ENCODE data around the gene MCMBP.

MCMBP gene

DNA sequence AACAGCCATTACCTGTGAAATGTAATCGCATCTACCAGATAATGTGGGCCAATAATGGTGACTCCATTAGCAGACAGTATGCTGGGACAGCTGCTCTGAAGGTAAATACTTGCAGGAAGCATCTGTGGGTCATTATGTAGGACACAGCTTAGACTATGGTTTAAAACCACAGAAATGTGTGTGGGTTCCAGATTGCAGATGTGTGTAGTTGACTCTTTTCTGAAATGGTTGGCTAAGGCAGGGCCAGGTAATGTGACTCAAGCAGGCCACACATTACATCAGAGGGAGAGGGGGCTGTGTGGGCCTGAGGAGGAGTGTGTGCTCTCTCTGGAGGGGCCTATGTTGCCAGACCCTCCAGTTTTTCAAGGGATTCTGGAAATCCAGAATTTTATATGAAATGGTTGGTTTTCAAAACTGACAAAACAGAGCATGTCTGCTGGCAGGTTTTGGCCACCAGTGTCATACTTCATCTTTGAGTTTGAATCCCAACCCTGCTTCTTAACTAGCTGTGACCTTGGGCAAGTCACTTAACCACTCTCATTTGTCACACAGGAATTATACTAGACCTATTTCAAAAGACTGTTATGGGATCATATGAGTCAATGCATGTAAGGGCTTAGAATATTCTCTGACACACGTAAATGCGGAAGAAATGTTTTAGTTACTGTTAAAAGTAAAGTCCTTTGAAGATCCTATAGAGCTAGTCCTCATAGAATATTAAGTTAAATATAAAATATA, 64.5 kb downstream of the MCMBP start:
- Histone ChIP-seq H3K36me3 (peaks cover 0 to 25% (median 13%) of the 10 kb centered on the region in 3 donors), H3K27ac (no peak overlapping the region), H3K4me3 (no peak overlapping the region), H3K9me3 (no peaks in the 10 kb centered on the region), H3K27me3 (no peaks in the 10 kb centered on the region), H3K4me1 (peaks cover 0 to 26% (median 4%) of the 10 kb centered on the region in 4 donors)
- TF ChIP-seq, protein P1, sequence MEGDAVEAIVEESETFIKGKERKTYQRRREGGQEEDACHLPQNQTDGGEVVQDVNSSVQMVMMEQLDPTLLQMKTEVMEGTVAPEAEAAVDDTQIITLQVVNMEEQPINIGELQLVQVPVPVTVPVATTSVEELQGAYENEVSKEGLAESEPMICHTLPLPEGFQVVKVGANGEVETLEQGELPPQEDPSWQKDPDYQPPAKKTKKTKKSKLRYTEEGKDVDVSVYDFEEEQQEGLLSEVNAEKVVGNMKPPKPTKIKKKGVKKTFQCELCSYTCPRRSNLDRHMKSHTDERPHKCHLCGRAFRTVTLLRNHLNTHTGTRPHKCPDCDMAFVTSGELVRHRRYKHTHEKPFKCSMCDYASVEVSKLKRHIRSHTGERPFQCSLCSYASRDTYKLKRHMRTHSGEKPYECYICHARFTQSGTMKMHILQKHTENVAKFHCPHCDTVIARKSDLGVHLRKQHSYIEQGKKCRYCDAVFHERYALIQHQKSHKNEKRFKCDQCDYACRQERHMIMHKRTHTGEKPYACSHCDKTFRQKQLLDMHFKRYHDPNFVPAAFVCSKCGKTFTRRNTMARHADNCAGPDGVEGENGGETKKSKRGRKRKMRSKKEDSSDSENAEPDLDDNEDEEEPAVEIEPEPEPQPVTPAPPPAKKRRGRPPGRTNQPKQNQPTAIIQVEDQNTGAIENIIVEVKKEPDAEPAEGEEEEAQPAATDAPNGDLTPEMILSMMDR (IDR thresholded peaks at IDR 0.05) = no peak
- intact Hi-C loops (cut with DNase I; ENCODE audit: low total_unique reads) = no loop called here
- DNase-seq = no peak

DNA sequence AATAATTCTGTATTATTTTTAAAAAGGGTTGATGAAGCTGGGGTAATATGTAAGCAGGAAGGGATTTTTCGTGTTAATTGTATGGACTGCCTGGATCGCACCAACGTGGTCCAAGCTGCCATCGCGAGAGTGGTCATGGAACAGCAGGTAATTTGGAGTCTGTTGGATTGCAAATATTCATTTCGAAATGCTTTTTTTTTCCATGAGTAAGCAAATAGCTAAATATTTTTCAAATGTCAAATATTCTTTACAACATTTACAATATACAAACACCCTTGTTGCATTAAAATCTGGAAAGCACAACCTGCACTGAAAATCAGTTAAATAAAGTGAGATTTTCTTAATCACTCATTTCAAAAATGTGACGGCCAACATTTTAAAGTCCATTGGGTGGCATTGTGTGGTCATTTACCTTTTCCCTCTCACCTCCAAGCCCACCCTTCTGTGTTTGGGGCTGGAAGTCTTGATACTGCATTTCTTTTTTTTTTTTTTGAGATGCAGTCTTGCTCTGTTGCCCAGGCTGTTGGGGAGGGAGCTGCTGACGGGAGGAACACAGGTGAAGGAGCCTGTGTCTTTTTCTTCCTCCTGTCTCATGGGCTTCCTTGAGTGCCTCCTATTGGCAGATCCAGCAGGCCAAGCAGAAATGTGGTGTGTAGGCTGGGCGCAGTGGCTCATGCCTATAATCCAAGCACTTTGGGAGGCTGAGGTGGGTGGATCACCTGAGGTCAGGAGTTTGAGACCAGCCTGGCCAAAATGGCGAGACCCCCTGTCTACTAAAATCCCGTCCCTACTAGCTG, 66.1 kb downstream of the MCMBP start:
- no peaks in the 10 kb centered on the region for H3K27me3 ChIP-seq
- peaks cover 0 to 25% (median 13%) of the 10 kb centered on the region in 3 donors for H3K36me3 ChIP-seq
- TF ChIP-seq, protein P1 (IDR thresholded peaks at IDR 0.05) = no peak

DNA sequence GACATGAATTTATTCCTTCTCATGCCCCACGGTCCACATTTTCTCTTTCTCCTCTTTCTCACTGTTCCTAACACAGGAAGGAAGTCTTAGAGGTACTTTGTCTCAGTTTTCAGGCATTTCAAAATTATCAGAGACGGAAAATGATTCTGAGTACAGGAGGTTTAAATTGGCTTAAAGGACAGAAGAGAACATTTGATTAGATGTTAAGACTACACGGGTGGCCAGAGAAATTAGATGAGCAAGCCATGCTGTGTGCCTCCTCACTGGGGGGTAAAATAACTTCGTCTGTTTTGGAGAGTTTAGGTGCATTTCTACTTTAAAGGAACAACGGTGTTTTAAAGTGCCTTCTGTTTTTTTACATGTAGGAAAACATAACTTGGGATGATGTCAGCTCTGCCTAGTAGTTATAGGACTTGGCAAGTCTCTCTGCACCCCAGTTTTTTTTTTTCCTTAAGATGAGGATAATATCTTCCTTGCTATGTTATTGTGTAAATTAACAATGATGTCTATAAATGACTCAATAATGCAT, 66.9 kb downstream of the MCMBP start:
- peaks cover 0 to 22% (median 4%) of the 10 kb centered on the region in 4 donors for H3K4me1 ChIP-seq
- no peak for DNase-seq
- H3K4me3 ChIP-seq = no peak overlapping the region
- peak overlapping the region; percentile 22 to 31 for H3K27ac ChIP-seq
- peaks cover 0 to 25% (median 13%) of the 10 kb centered on the region in 3 donors for H3K36me3 ChIP-seq
- no peaks in the 10 kb centered on the region for H3K27me3 ChIP-seq
- H3K9me3 ChIP-seq = no peaks in the 10 kb centered on the region
- intact Hi-C loops (cut with DNase I; ENCODE audit: low total_unique reads) = no loop called here
- TF ChIP-seq, protein P1 (IDR thresholded peaks at IDR 0.05) = no peak

More for the DNA sequence above, 66.1 kb downstream of the MCMBP start:
- Histone ChIP-seq H3K4me3 (no peak overlapping the region), H3K4me1 (peaks cover 0 to 22% (median 4%) of the 10 kb centered on the region in 4 donors), H3K9me3 (no peaks in the 10 kb centered on the region), H3K27ac (no peak overlapping the region)
- intact Hi-C loops (cut with DNase I; ENCODE audit: low total_unique reads) = no loop called here
- DNase-seq = no peak

DNA sequence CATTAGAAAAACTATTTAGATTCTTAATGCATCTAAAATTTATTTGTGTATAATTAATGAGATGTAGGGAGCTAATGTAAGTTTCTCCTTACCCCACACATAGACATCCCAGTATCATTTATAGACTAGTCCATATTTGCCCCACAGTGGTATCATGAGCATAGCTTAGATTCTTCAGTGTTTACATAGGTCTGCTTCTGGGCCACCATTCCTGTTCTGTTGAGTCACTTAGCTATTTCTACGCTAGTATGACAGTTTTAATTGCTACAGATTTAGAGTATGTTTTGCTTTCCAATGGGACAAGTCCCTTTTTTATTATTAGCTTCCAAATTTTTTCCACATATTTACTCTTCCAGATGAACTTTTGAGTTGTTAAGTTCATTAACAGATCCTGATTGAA, 69.4 kb downstream of the MCMBP start:
- Histone ChIP-seq H3K36me3 (peaks cover 0 to 24% (median 13%) of the 10 kb centered on the region in 3 donors), H3K27ac (no peak overlapping the region), H3K4me1 (peaks cover 0 to 22% (median 4%) of the 10 kb centered on the region in 4 donors), H3K9me3 (no peaks in the 10 kb centered on the region), H3K27me3 (no peaks in the 10 kb centered on the region), H3K4me3 (no peak overlapping the region)
- DNase-seq = no peak
- intact Hi-C loops (cut with DNase I; ENCODE audit: low total_unique reads) = no loop called here
- TF ChIP-seq, protein P1 (IDR thresholded peaks at IDR 0.05) = no peak

DNA sequence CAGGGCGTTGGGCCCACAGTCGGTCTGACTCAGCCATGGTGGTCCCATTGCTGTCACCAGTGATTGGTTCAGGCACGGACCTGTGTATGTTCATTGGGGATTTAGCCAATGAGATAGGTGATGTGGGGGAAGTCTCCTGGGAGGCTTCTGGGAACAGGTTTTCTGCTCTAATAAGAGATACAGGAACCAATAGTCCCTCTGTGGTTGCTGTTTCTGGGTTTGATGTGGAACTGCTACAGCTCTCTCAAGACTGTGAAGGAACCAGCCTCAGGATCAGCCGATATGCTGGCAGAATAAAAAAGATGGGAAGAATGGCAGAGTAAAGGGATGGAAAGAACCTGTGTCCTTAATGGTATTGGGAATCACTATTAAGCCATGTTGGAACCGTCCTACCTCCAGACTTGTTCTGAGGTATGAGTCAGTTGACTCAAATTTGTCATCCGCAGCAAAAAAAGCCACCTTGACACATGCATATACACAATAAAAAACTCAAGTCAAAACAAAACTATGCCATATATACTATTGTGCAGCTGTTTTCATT, 70.6 kb downstream of the MCMBP start:
- Histone ChIP-seq H3K9me3 (no peaks in the 10 kb centered on the region), H3K36me3 (peaks cover 0 to 23% (median 13%) of the 10 kb centered on the region in 3 donors), H3K27me3 (no peaks in the 10 kb centered on the region), H3K27ac (no peak overlapping the region), H3K4me3 (no peak overlapping the region), H3K4me1 (peaks cover 0 to 22% (median 4%) of the 10 kb centered on the region in 4 donors)
- TF ChIP-seq, protein P1 (IDR thresholded peaks at IDR 0.05) = no peak
- no peak for DNase-seq
- intact Hi-C loops (cut with DNase I; ENCODE audit: low total_unique reads) = no loop called here

Data from tibial artery (tissue), 4 donors.